Skeletal muscle tissue (tissue), 5 donors: ENCODE results near the gene DACH2. TPM values are rescaled to one million over a fixed set of nuclear protein-coding genes. Genes with fewer than 3 reads are reported as not detected.

Experiments
- H3K27ac ChIP-seq: one replicate; pipeline ENCODE4 v1.7.0; 2013; ENCODE audit warnings: mild to moderate bottlenecking, low read depth, low read length, inconsistent platforms
- H3K27me3 ChIP-seq, 3 donors: one replicate each; pipeline ENCODE4 v1.7.0; 2013; ENCODE audit warnings: low read length in 3 of 3; ENCODE audit not compliant: control insufficient read depth in 3 of 3, insufficient read depth in 3 of 3
- H3K36me3 ChIP-seq, 3 donors: one replicate each; pipeline ENCODE4 v1.7.0; 2013; ENCODE audit warnings: low read length in 3 of 3; ENCODE audit not compliant: control insufficient read depth in 3 of 3, insufficient read depth in 3 of 3
- H3K4me1 ChIP-seq, 3 donors: one replicate each; pipeline ENCODE4 v1.7.0; 2013; ENCODE audit warnings: low read length in 3 of 3, mild to moderate bottlenecking in 3 of 3; ENCODE audit not compliant: control insufficient read depth in 3 of 3, insufficient read depth in 3 of 3
- H3K4me3 ChIP-seq, 3 donors: one replicate each; pipeline ENCODE4 v1.7.0; 2013; ENCODE audit warnings: low read length in 3 of 3
- H3K9ac ChIP-seq, 3 donors: one replicate each; pipeline ENCODE4 v1.7.0; 2013; ENCODE audit warnings: low read length in 3 of 3, mild to moderate bottlenecking in 3 of 3, moderate library complexity in 2 of 3, low read depth in 1 of 3
- H3K9me3 ChIP-seq, 3 donors: one replicate each; pipeline ENCODE4 v1.7.0; 2013; ENCODE audit warnings: low read length in 3 of 3; ENCODE audit not compliant: control insufficient read depth in 3 of 3
- small RNA-seq: library from RNA; depleted of rRNA; stranded (forward); fragments of <200 nt; gene quantifications from one replicate; pipeline ENCODE3, GENCODE V24; 2014
- total RNA-seq: library from RNA; depleted of rRNA; stranded (reverse); fragments of >200 nt; gene quantifications from one replicate; pipeline ENCODE4 v1.2.3, GENCODE V29; 2014
- donor health status: Osteomylitis.

The DACH2 gene
- total RNA-seq, 1 donor from 2014 or later = 1.0 TPM

DNA sequence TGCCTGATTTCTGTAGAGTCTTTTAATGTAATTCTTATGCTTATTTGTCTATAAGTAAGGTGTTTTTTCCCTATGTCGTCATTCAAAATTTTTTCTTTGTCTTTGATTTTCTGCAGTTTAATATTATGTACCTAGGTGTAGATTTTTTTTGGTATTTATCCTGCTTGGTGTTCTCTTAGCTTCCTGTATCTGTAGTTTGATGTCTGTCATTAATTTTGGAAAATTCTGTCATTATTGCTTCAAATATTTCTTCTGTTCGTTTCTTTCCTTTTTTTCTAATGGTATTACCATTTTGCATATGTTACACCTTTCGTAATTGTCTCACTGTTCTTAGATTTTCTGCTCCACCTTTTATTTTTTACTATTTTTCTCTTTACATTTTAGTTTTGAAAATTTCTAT, 696.9 kb downstream of the DACH2 start:
- no peaks in the 10 kb centered on the region for H3K27me3 ChIP-seq
- H3K27ac ChIP-seq = no peak overlapping the region
- no peaks in the 10 kb centered on the region for H3K36me3 ChIP-seq
- no peak overlapping the region for H3K9ac ChIP-seq
- H3K4me1 ChIP-seq = no peaks in the 10 kb centered on the region
- no peaks in the 10 kb centered on the region for H3K9me3 ChIP-seq
- no peak overlapping the region for H3K4me3 ChIP-seq

Small RNA genes lying within 50 kb of the gene (small RNA-seq; reads per million reads assigned to genes)
- gene FCF1P9 = not detected
- gene RF00026 = not detected

Other genes starting within 250 kb of the DACH2 start
- gene CHM, start 100.9 kb upstream of the DACH2 start, total RNA-seq = 12.5 TPM